OCI-LY7 (cell line): ENCODE measurements around the gene RFWD3. TPM values are rescaled to one million over a fixed set of nuclear protein-coding genes. Genes with fewer than 3 reads are reported as not detected.

Source experiments
- BruUV-seq: library from RNA; stranded (reverse); fragments of 400-500 nt; replicated peaks from 2 replicates; lab custom pipeline; 2021; lab: Mats Ljungman, UMichigan
- CTCF ChIA-PET: fragments of 300-600 bp; sonication (Branson Sonifier 250); formaldehyde crosslinking; loops from one replicate; lab custom pipeline; 2022; ENCODE audit warnings: antibody characterized with exemption; ENCODE audit not compliant: unreplicated experiment; lab: Charles Lee
- POLR2A ChIA-PET: fragments of 300-600 bp; sonication (Branson Sonifier 250); formaldehyde crosslinking; loops from one replicate; lab custom pipeline; 2022; ENCODE audit warnings: antibody characterized with exemption; lab: Charles Lee
- DNase-seq: peaks from one replicate; pipeline ENCODE4 v3.0.0-alpha.2; 2015; ENCODE audit warnings: low spot score
- H2AFZ ChIP-seq: fragments of 200-600 bp; sonication (generic), shearing (Covaris generic); 2 replicates; pipeline ENCODE4 v1.6.1; 2014; ENCODE audit warnings: mild to moderate bottlenecking, antibody characterized with exemption, low read length, moderate library complexity
- H3K27ac ChIP-seq: fragments of 200-600 bp; sonication (generic); 2 replicates; pipeline ENCODE4 v1.5.1; 2014; ENCODE audit warnings: mixed run types, low read depth, mild to moderate bottlenecking, moderate library complexity, low read length, inconsistent platforms; ENCODE audit not compliant: poor library complexity, severe bottlenecking
- H3K36me3 ChIP-seq: fragments of 200-600 bp; sonication (generic); 2 replicates; pipeline ENCODE4 v1.6.1; 2014; ENCODE audit warnings: mild to moderate bottlenecking, antibody characterized with exemption, low read length, moderate library complexity, mixed read lengths; ENCODE audit not compliant: insufficient read depth
- H3K4me1 ChIP-seq: fragments of 200-600 bp; sonication (generic); 2 replicates; pipeline ENCODE4 v1.5.1; 2014; ENCODE audit warnings: mild to moderate bottlenecking, low read length; ENCODE audit not compliant: insufficient read depth, poor library complexity, severe bottlenecking
- H3K4me2 ChIP-seq: fragments of 200-600 bp; sonication (generic); 2 replicates; pipeline ENCODE4 v1.6.1; 2014; ENCODE audit warnings: mild to moderate bottlenecking, low read length
- H3K4me3 ChIP-seq: fragments of 200-600 bp; sonication (generic); 2 replicates; pipeline ENCODE4 v1.5.1; 2014; ENCODE audit warnings: mild to moderate bottlenecking, low read depth, low read length; ENCODE audit not compliant: poor library complexity, severe bottlenecking
- H3K79me2 ChIP-seq: fragments of 200-600 bp; sonication (generic); 2 replicates; pipeline ENCODE4 v1.6.1; 2016; ENCODE audit warnings: low read depth, mild to moderate bottlenecking, low read length, moderate library complexity, mixed read lengths; ENCODE audit not compliant: insufficient read depth
- H3K9me2 ChIP-seq: fragments of 200-600 bp; sonication (generic); 2 replicates; pipeline ENCODE4 v1.6.1; 2016; ENCODE audit warnings: mild to moderate bottlenecking, low read length, mixed read lengths; ENCODE audit not compliant: insufficient read depth
- H3K9me3 ChIP-seq: fragments of 200-600 bp; sonication (generic); 2 replicates; pipeline ENCODE4 v1.6.1; 2014; ENCODE audit warnings: mild to moderate bottlenecking, mixed run types, low read length, mixed read lengths
- H4K20me1 ChIP-seq: fragments of 200-600 bp; sonication (generic); 2 replicates; pipeline ENCODE4 v1.6.1; 2014; ENCODE audit warnings: mild to moderate bottlenecking, antibody characterized with exemption, low read length, moderate library complexity, mixed read lengths; ENCODE audit not compliant: insufficient read depth
- CTCF ChIP-seq: fragments of 200-600 bp; sonication (generic); conservative IDR thresholded peaks from 2 replicates; pipeline ENCODE4 v1.5.1; 2014; ENCODE audit warnings: mild to moderate bottlenecking, antibody characterized with exemption, low read length, moderate library complexity, mixed read lengths
- EZH2phosphoT487 ChIP-seq: fragments of 200-600 bp; sonication (generic); IDR thresholded peaks from 2 replicates; pipeline ENCODE4 v1.6.1; 2018; ENCODE audit warnings: low read depth, borderline replicate concordance, mild to moderate bottlenecking, mixed run types, antibody characterized with exemption, low read length, moderate library complexity, mixed read lengths
- intact Hi-C: fragments of 100-400 bp; cut with micrococcal nuclease; formaldehyde crosslinking; loops from one replicate; pipeline ENCODE4 v1.10.0; 2022; ENCODE audit not compliant: unreplicated experiment
- total RNA-seq, 2 experiments: library from RNA; depleted of rRNA in 1 of 2; stranded (reverse); fragments of >200 nt in 1 of 2; shearing (Covaris generic) in 1 of 2; gene quantifications; 2 replicates each; pipeline ENCODE4 v1.2.3, GENCODE V29; 2014 to 2022

RFWD3 gene
- total RNA-seq, 2 experiments from 2014 or later = 79.7 to 134 TPM

DNA sequence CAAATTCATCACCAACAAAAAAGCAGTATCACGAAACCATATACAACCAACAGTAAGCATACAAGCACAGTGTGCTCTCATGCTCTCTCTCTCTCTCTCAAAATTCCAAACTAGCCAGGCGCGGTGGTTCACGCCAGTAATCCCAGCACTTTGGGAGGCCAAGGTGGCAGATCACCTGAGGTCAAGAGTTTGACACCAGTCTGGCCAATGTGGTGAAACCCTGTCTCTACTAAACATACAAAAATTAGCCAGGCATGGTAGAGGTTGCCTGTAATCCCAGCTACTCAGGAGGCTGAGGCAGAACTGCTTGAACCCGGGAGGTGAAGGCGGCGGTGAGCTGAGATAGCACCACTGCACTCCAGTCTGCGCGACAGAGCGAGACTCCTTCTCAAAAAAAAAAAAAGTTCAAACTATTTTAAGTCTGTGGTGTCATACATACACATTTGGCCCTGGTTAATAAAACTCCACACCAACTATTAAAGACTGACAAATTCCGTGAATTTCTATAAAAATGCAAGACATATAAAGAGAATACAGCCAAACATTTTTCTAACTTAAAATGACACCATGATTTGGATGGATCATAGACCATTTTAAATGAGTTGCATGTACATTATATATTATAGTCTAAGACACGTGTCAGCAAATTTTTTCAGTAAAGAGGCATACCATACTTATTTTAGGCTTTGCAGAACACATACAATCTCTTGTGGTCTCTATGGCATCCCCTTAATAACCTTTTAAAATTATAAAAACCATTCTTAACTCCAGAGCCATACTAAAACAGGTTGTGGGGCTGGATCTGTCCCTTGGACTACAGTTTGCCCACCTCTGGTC is 90.7 kb downstream of the RFWD3 start:
- H3K4me1 ChIP-seq = peaks cover 6% of the 10 kb centered on the region
- POLR2A ChIA-PET = interaction anchor here (0.6 to 0.9 kb wide), 2 partner anchors 13 to 228 kb away, joined by 4 to 5 read pairs; no protein-coding TSS in a partner anchor

GRCh38 chr16:74575175-74575806 is 91.4 kb downstream of the RFWD3 start:
- intact Hi-C loops = no loop called here
- no TSS peak for BruUV-seq
- H2AFZ ChIP-seq = no peak overlapping the region
- TF ChIP-seq CTCF (no peak), EZH2phosphoT487 (no peak)
- no peak overlapping the region for H3K4me2 ChIP-seq
- CTCF ChIA-PET = no interaction called here
- no peaks in the 10 kb centered on the region for H3K36me3 ChIP-seq
- no peaks in the 10 kb centered on the region for H3K9me3 ChIP-seq
- no peaks in the 10 kb centered on the region; the same call in 1 of the 2 replicates for H4K20me1 ChIP-seq
- H3K79me2 ChIP-seq = peaks cover 51% of the 10 kb centered on the region
- H3K9me2 ChIP-seq = no peaks in the 10 kb centered on the region
- no peaks in the 10 kb centered on the region for H3K4me1 ChIP-seq
- DNase-seq = no peak
- H3K4me3 ChIP-seq = no peak overlapping the region
- no peak overlapping the region for H3K27ac ChIP-seq
- POLR2A ChIA-PET = interaction anchor here (0.6 to 0.7 kb wide), 2 partner anchors 11 to 228 kb away, joined by 3 to 4 read pairs; no protein-coding TSS in a partner anchor

More for the DNA sequence above, 90.7 kb downstream of the RFWD3 start:
- H2AFZ ChIP-seq = no peak overlapping the region
- no peaks in the 10 kb centered on the region; the same call in 1 of the 2 replicates for H4K20me1 ChIP-seq
- H3K9me2 ChIP-seq = no peaks in the 10 kb centered on the region
- no peak overlapping the region for H3K4me2 ChIP-seq
- H3K27ac ChIP-seq = no peak overlapping the region
- intact Hi-C loops = no loop called here
- no peaks in the 10 kb centered on the region for H3K36me3 ChIP-seq
- DNase-seq = no peak
- no TSS peak for BruUV-seq
- CTCF ChIA-PET = no interaction called here
- TF ChIP-seq EZH2phosphoT487 = no peak
- TF ChIP-seq CTCF = no peak
- H3K4me3 ChIP-seq = no peak overlapping the region
- H3K79me2 ChIP-seq = peaks cover 58% of the 10 kb centered on the region
- H3K9me3 ChIP-seq = no peaks in the 10 kb centered on the region
